B cell (primary cell): ENCODE results near the gene NOP16. TPM values are rescaled to one million over a fixed set of nuclear protein-coding genes. Genes with fewer than 3 reads are reported as not detected.

Experiments
- ATAC-seq: fragments of 200-7000 bp; cut with Tn5 transposase; one replicate; pipeline ENCODE4 v1.10.0; 2021; ENCODE audit warnings: low read depth, mild to moderate bottlenecking, moderate number of reproducible peaks, moderate library complexity
- CTCF ChIA-PET: fragments of 350-600 bp; sonication (Branson Sonifier 250); formaldehyde crosslinking; loops from one replicate; lab custom pipeline; 2021; ENCODE audit warnings: antibody characterized with exemption, inconsistent platforms; lab: Charles Lee
- POLR2A ChIA-PET: fragments of 350-600 bp; sonication (Branson Sonifier 250); formaldehyde crosslinking; loops from one replicate; lab custom pipeline; 2021; ENCODE audit warnings: antibody characterized with exemption; lab: Charles Lee
- DNase-seq: peaks from one replicate; pipeline ENCODE4 v3.0.0; 2013
- H2AFZ ChIP-seq: 2 replicates; pipeline ENCODE4 v1.6.1; 2012; ENCODE audit warnings: mild to moderate bottlenecking, low read depth, low read length; ENCODE audit not compliant: insufficient read depth, poor library complexity, severe bottlenecking
- H3K27ac ChIP-seq, 2 donors: 1 replicate in 1 of 2; 2 replicates in 1 of 2; pipeline ENCODE4 v1.5.1; 2012 to 2013; ENCODE audit warnings: low read length in 2 of 2, mild to moderate bottlenecking in 2 of 2, moderate library complexity in 1 of 2
- H3K27me3 ChIP-seq, 4 experiments: fragments of 200-600 bp in 1 of 4; sonication (generic) in 1 of 4; replicated peaks in 1 of 4; 1 replicate in 2 of 4; 2 replicates in 2 of 4; pipeline versions ENCODE4 v1.6.1 to v1.7.0; 2013 to 2016; ENCODE audit warnings: low read length in 3 of 4, mild to moderate bottlenecking in 2 of 4, mixed read lengths in 1 of 4, moderate library complexity in 1 of 4; ENCODE audit not compliant: insufficient read depth in 4 of 4, control insufficient read depth in 3 of 4; ENCODE audit errors: control extremely low read depth in 1 of 4
- H3K36me3 ChIP-seq, 2 experiments: replicated peaks in 1 of 2; 1 replicate in 1 of 2; 2 replicates in 1 of 2; pipeline versions ENCODE4 v1.6.1 to v1.7.1; 2013; ENCODE audit warnings: low read length in 1 of 2; ENCODE audit not compliant: insufficient read depth in 2 of 2, control insufficient read depth in 1 of 2; ENCODE audit errors: control extremely low read depth in 1 of 2, extremely low read depth in 1 of 2
- H3K4me1 ChIP-seq, 2 donors: fragments of 200-600 bp in 1 of 2; sonication (generic) in 1 of 2; 1 replicate in 1 of 2; 2 replicates in 1 of 2; pipeline versions ENCODE4 v1.5.1 to v1.6.1; 2013 to 2017; ENCODE audit warnings: low read length in 2 of 2; ENCODE audit not compliant: control insufficient read depth in 2 of 2, insufficient read depth in 2 of 2
- H3K4me2 ChIP-seq: replicated peaks from 2 replicates; pipeline ENCODE3; 2012; ENCODE audit warnings: mild to moderate bottlenecking, low read depth, low read length; ENCODE audit not compliant: poor library complexity, severe bottlenecking
- H3K4me3 ChIP-seq, 5 experiments: fragments of 200-600 bp in 1 of 5; sonication (generic) in 1 of 5; 1 replicate in 3 of 5; 2 replicates in 2 of 5; pipeline versions ENCODE4 v1.5.1 to v1.7.0; 2011 to 2016; ENCODE audit warnings: low read length in 4 of 5, mild to moderate bottlenecking in 4 of 5, low read depth in 2 of 5, control low read depth in 1 of 5, moderate library complexity in 1 of 5; ENCODE audit not compliant: insufficient read depth in 1 of 5; ENCODE audit errors: control extremely low read depth in 1 of 5, extremely low read depth in 1 of 5
- H3K79me2 ChIP-seq: fragments of 200-600 bp; sonication (generic); one replicate; pipeline ENCODE4 v1.6.0; 2016; ENCODE audit warnings: low read length; ENCODE audit not compliant: control insufficient read depth, insufficient read depth
- H3K9ac ChIP-seq: fragments of 200-600 bp; sonication (generic); 2 replicates; pipeline ENCODE4 v1.6.1; 2017; ENCODE audit warnings: mild to moderate bottlenecking, low read length, moderate library complexity
- H3K9me3 ChIP-seq, 3 donors: one replicate each; pipeline versions ENCODE4 v1.6.1 to v1.7.1; 2013; ENCODE audit warnings: low read length in 2 of 3; ENCODE audit not compliant: control insufficient read depth in 2 of 3, insufficient read depth in 1 of 3; ENCODE audit errors: control extremely low read depth in 1 of 3
- H4K20me1 ChIP-seq: 2 replicates; pipeline ENCODE4 v1.6.0; 2012; ENCODE audit warnings: mild to moderate bottlenecking, low read length; ENCODE audit not compliant: insufficient read depth, control insufficient read depth, poor library complexity, severe bottlenecking
- H3K27ac Mint-ChIP-seq: one replicate; pipeline ENCODE4 v1.8.0; 2021; ENCODE audit warnings: mixed read lengths
- H3K27me3 Mint-ChIP-seq: one replicate; pipeline ENCODE4 v1.8.0; 2021; ENCODE audit warnings: mixed read lengths
- H3K4me1 Mint-ChIP-seq: one replicate; pipeline ENCODE4 v1.8.0; 2021; ENCODE audit warnings: mixed read lengths
- H3K4me3 Mint-ChIP-seq: one replicate; pipeline ENCODE4 v1.8.0; 2021; ENCODE audit warnings: mixed read lengths
- H3K9me3 Mint-ChIP-seq: one replicate; pipeline ENCODE4 v1.8.0; 2022; ENCODE audit warnings: mixed read lengths; ENCODE audit not compliant: insufficient read depth
- CTCF ChIP-seq: fragments of 200-600 bp; IDR thresholded peaks from one replicate; pipeline ENCODE4 v1.8.0; 2022; ENCODE audit warnings: antibody characterized with exemption, mild to moderate bottlenecking
- EZH2 ChIP-seq: IDR thresholded peaks from 2 replicates; pipeline ENCODE4 v1.6.1; 2012; ENCODE audit warnings: borderline replicate concordance, low read depth, mild to moderate bottlenecking, moderate library complexity, low read length; ENCODE audit not compliant: insufficient read depth, poor library complexity, severe bottlenecking
- WGBS: methylation state at CpG from one replicate; pipeline ENCODE4 v1.1.5; 2013; ENCODE audit warnings: missing lambda C conversion rate; ENCODE audit not compliant: insufficient coverage; 5-methylcytosine and 5-hydroxymethylcytosine counted together
- intact Hi-C: fragments of 100-400 bp; cut with micrococcal nuclease; formaldehyde crosslinking; loops from one replicate; pipeline ENCODE4 v1.10.0; 2022
- polyA plus RNA-seq: library from polyadenylated mRNA; depleted of rRNA; stranded (reverse); fragments of >200 nt; gene quantifications from 2 replicates; pipeline ENCODE4 v1.2.3, GENCODE V29; 2012
- total RNA-seq, 2 donors: library from RNA; stranded (reverse); fragments of 120-200 nt in 1 of 2; gene quantifications; 1 replicate in 1 of 2; 2 replicates in 1 of 2; pipeline versions ENCODE4 v1.2.3 to v1.2.4, GENCODE V29; 2013 to 2022

NOP16 gene
- total and polyA plus RNA-seq, 2 donors (not counting 1 experiment from before 2014, with no cell fraction given): 25.0 to 27.8 TPM

GRCh38 chr5:176352116-176352878 lies 36.1 kb downstream of the NOP16 start:
- Histone ChIP-seq H3K4me2 (no peak overlapping the region), H3K27me3 (no peaks in the 10 kb centered on the region), H2AFZ (no peak overlapping the region), H3K9ac (no peak overlapping the region), H3K36me3 (peaks cover 0 to 85% of the 10 kb centered on the region in 2 experiments), H3K4me1 (no peaks in the 10 kb centered on the region), H3K27ac (no peak overlapping the region), H3K79me2 (peaks cover 53% of the 10 kb centered on the region), H3K4me3 (no peak overlapping the region), H4K20me1 (peaks cover 69% of the 10 kb centered on the region), H3K9me3 (no peaks in the 10 kb centered on the region)
- no peak overlapping the region for H3K4me3 Mint-ChIP-seq
- no peak for DNase-seq
- H3K27me3 Mint-ChIP-seq: no peaks in the 10 kb centered on the region
- ATAC-seq: no peak
- H3K4me1 Mint-ChIP-seq: peaks cover 4% of the 10 kb centered on the region
- WGBS: 89% methylated on average over 3 of the region's 5 CpGs
- H3K9me3 Mint-ChIP-seq: no peaks in the 10 kb centered on the region
- H3K27ac Mint-ChIP-seq: no peak overlapping the region
- no peak for TF ChIP-seq CTCF
- no peak for TF ChIP-seq EZH2
- POLR2A ChIA-PET: interaction anchor here (1.3 kb wide), 1 partner anchor 9 kb away, joined by 3 read pairs; no protein-coding TSS in a partner anchor
- CTCF ChIA-PET: interaction anchor here (0.5 to 0.6 kb wide), 2 partner anchors 24 to 1133 kb away, joined by 3 to 5 read pairs; no protein-coding TSS in a partner anchor
- intact Hi-C loops: no loop called here

- Histone ChIP-seq H3K9ac (no peak overlapping the region), H3K36me3 (peaks cover 0 to 88% of the 10 kb centered on the region in 2 experiments), H3K9me3 (no peaks in the 10 kb centered on the region), H3K4me1 (no peaks in the 10 kb centered on the region), H3K27me3 (no peaks in the 10 kb centered on the region), H3K27ac (no peak overlapping the region), H4K20me1 (peaks cover 53% of the 10 kb centered on the region), H3K4me2 (no peak overlapping the region), H3K79me2 (peaks cover 34% of the 10 kb centered on the region), H3K4me3 (no peak overlapping the region), H2AFZ (no peak overlapping the region)
- intact Hi-C loops: no loop called here
- no peaks in the 10 kb centered on the region for H3K9me3 Mint-ChIP-seq
- TF ChIP-seq EZH2: no peak
- TF ChIP-seq CTCF: no peak
- no peaks in the 10 kb centered on the region for H3K27me3 Mint-ChIP-seq
- WGBS: 100% methylated on average over 8 of the region's 8 CpGs
- ChIA-PET POLR2A (no interaction called here), CTCF (no interaction called here)
- no peak overlapping the region for H3K27ac Mint-ChIP-seq
- DNase-seq (no peak), ATAC-seq (no peak)
- peaks cover 3% of the 10 kb centered on the region for H3K4me1 Mint-ChIP-seq
- no peak overlapping the region for H3K4me3 Mint-ChIP-seq
Measured at GRCh38 chr5:176350416-176350815, 38.0 kb downstream of the NOP16 start.
